Stomach smooth muscle (tissue), 2 donors: ENCODE data around the gene C1orf167.

ENCODE experiments used
- H3K27ac ChIP-seq: one replicate; pipeline ENCODE4 v1.7.0; 2013; ENCODE audit warnings: mild to moderate bottlenecking, low read length, inconsistent platforms
- H3K27me3 ChIP-seq, 2 donors: one replicate each; pipeline ENCODE4 v1.7.0; 2013; ENCODE audit warnings: low read length in 2 of 2; ENCODE audit not compliant: insufficient read depth in 2 of 2, control insufficient read depth in 1 of 2
- H3K36me3 ChIP-seq, 2 donors: one replicate each; pipeline ENCODE4 v1.7.0; 2013; ENCODE audit warnings: low read length in 2 of 2; ENCODE audit not compliant: control insufficient read depth in 2 of 2, insufficient read depth in 2 of 2
- H3K4me1 ChIP-seq: one replicate; pipeline ENCODE4 v1.7.0; 2013; ENCODE audit warnings: low read length; ENCODE audit not compliant: control insufficient read depth, insufficient read depth
- H3K4me3 ChIP-seq, 2 donors: one replicate each; pipeline ENCODE4 v1.7.0; 2013; ENCODE audit warnings: low read length in 2 of 2
- H3K9ac ChIP-seq, 2 donors: one replicate each; pipeline ENCODE4 v1.7.0; 2013; ENCODE audit warnings: low read length in 2 of 2, mild to moderate bottlenecking in 1 of 2
- H3K9me3 ChIP-seq, 2 donors: one replicate each; pipeline ENCODE4 v1.7.0; 2013; ENCODE audit warnings: low read length in 2 of 2; ENCODE audit not compliant: control insufficient read depth in 2 of 2
- donor health status: healthy.
- donor health status: Pancreatic carcinoma.

Gene C1orf167

GRCh38 chr1:11777658-11778322 lies 15.8 kb downstream of the C1orf167 start:
- Histone ChIP-seq H3K9ac (no peak overlapping the region), H3K36me3 (no peaks in the 10 kb centered on the region), H3K27ac (no peak overlapping the region), H3K4me1 (no peaks in the 10 kb centered on the region), H3K4me3 (no peak overlapping the region), H3K9me3 (no peaks in the 10 kb centered on the region), H3K27me3 (no peaks in the 10 kb centered on the region)

- H3K27me3 ChIP-seq: no peaks in the 10 kb centered on the region
- H3K9me3 ChIP-seq: no peaks in the 10 kb centered on the region
- no peaks in the 10 kb centered on the region for H3K4me1 ChIP-seq
- no peak overlapping the region for H3K4me3 ChIP-seq
- H3K9ac ChIP-seq: no peak overlapping the region
- no peak overlapping the region for H3K27ac ChIP-seq
- H3K36me3 ChIP-seq: no peaks in the 10 kb centered on the region
Measured at GRCh38 chr1:11778336-11778735, 16.3 kb downstream of the C1orf167 start.

- Histone ChIP-seq H3K27ac (no peak overlapping the region), H3K4me1 (no peaks in the 10 kb centered on the region), H3K9me3 (no peaks in the 10 kb centered on the region), H3K36me3 (no peaks in the 10 kb centered on the region), H3K9ac (no peak overlapping the region), H3K27me3 (no peaks in the 10 kb centered on the region), H3K4me3 (no peak overlapping the region)
Measured at GRCh38 chr1:11778844-11779623, 17.0 kb downstream of the C1orf167 start.

GRCh38 chr1:11779715-11780379 lies 17.9 kb downstream of the C1orf167 start:
- H3K27me3 ChIP-seq: peaks cover 0 to under 1% of the 10 kb centered on the region in 2 donors
- H3K9ac ChIP-seq: no peak overlapping the region
- no peak overlapping the region for H3K4me3 ChIP-seq
- no peaks in the 10 kb centered on the region for H3K9me3 ChIP-seq
- no peaks in the 10 kb centered on the region for H3K36me3 ChIP-seq
- no peak overlapping the region for H3K27ac ChIP-seq
- peaks cover 4% of the 10 kb centered on the region for H3K4me1 ChIP-seq

GRCh38 chr1:11780380-11781147 lies 18.6 kb downstream of the C1orf167 start:
- Histone ChIP-seq H3K36me3 (no peaks in the 10 kb centered on the region), H3K4me1 (peaks cover 11% of the 10 kb centered on the region), H3K27me3 (peaks cover 2 to 7% of the 10 kb centered on the region in 2 donors), H3K4me3 (no peak overlapping the region), H3K9ac (no peak overlapping the region), H3K27ac (no peak overlapping the region), H3K9me3 (no peaks in the 10 kb centered on the region)

- Histone ChIP-seq H3K27me3 (peaks cover 2 to 7% of the 10 kb centered on the region in 2 donors), H3K27ac (no peak overlapping the region), H3K9ac (no peak overlapping the region), H3K4me3 (no peak overlapping the region), H3K4me1 (peaks cover 12% of the 10 kb centered on the region), H3K9me3 (no peaks in the 10 kb centered on the region), H3K36me3 (no peaks in the 10 kb centered on the region)
Measured at GRCh38 chr1:11781297-11781696, 19.3 kb downstream of the C1orf167 start.

GRCh38 chr1:11782127-11782708 lies 20.2 kb downstream of the C1orf167 start:
- Histone ChIP-seq H3K4me3 (no peak overlapping the region), H3K36me3 (no peaks in the 10 kb centered on the region), H3K27ac (no peak overlapping the region), H3K4me1 (peaks cover 19% of the 10 kb centered on the region), H3K9me3 (no peaks in the 10 kb centered on the region), H3K27me3 (peaks cover 2 to 7% of the 10 kb centered on the region in 2 donors), H3K9ac (no peak overlapping the region)

GRCh38 chr1:11783556-11783955 lies 21.6 kb downstream of the C1orf167 start:
- peaks cover 2 to 7% of the 10 kb centered on the region in 2 donors for H3K27me3 ChIP-seq
- no peak overlapping the region for H3K27ac ChIP-seq
- H3K4me1 ChIP-seq: peaks cover 32% of the 10 kb centered on the region
- H3K36me3 ChIP-seq: no peaks in the 10 kb centered on the region
- no peak overlapping the region for H3K9ac ChIP-seq
- no peak overlapping the region for H3K4me3 ChIP-seq
- H3K9me3 ChIP-seq: no peaks in the 10 kb centered on the region

- no peaks in the 10 kb centered on the region for H3K9me3 ChIP-seq
- peak overlapping the region in 1 of 2 donors; percentile 66 for H3K4me3 ChIP-seq
- no peak overlapping the region for H3K9ac ChIP-seq
- H3K4me1 ChIP-seq: peaks cover 38% of the 10 kb centered on the region
- H3K27me3 ChIP-seq: peaks cover 2 to 7% of the 10 kb centered on the region in 2 donors
- H3K36me3 ChIP-seq: no peaks in the 10 kb centered on the region
- H3K27ac ChIP-seq: no peak overlapping the region
Measured at GRCh38 chr1:11784256-11784992, 22.4 kb downstream of the C1orf167 start.
